GM23338 (cell line): Measurements from ENCODE around the gene MAP2K5. TPM values are rescaled to one million over a fixed set of nuclear protein-coding genes. Genes with fewer than 3 reads are reported as not detected.
A peak's percentile ranks its signal among the peaks of the same experiment; 100 is the strongest.

Source experiments
- ATAC-seq: fragments of 200-7000 bp; cut with Tn5 transposase; 3 replicates; pipeline ENCODE4 v1.9.1; 2020
- DNase-seq: peaks from one replicate; pipeline ENCODE4 v3.0.0-alpha.2; 2015; ENCODE audit warnings: low spot score
- H2AFZ ChIP-seq: fragments of 200-600 bp; sonication (generic); 2 replicates; pipeline ENCODE4 v1.8.0; 2016; ENCODE audit warnings: antibody characterized with exemption, mild to moderate bottlenecking, moderate library complexity
- H3F3A ChIP-seq: fragments of 200-600 bp; sonication (generic); replicated peaks from 2 replicates; pipeline ENCODE4 v1.8.0; 2017; ENCODE audit warnings: antibody characterized with exemption, mixed run types, low read depth
- H3K27ac ChIP-seq: fragments of 200-600 bp; sonication (generic); 2 replicates; pipeline ENCODE4 v1.6.1; 2016; ENCODE audit warnings: low read depth
- H3K27me3 ChIP-seq: fragments of 200-600 bp; sonication (generic); 2 replicates; pipeline ENCODE4 v1.8.0; 2016; ENCODE audit warnings: mild to moderate bottlenecking, mixed run types, moderate library complexity; ENCODE audit not compliant: insufficient read depth
- H3K36me3 ChIP-seq: fragments of 200-600 bp; sonication (generic); 2 replicates; pipeline ENCODE4 v1.8.0; 2016; ENCODE audit warnings: mild to moderate bottlenecking; ENCODE audit not compliant: insufficient read depth
- H3K4me1 ChIP-seq: fragments of 200-600 bp; sonication (generic); 2 replicates; pipeline ENCODE4 v1.8.0; 2016; ENCODE audit warnings: mild to moderate bottlenecking, moderate library complexity; ENCODE audit not compliant: insufficient read depth
- H3K4me2 ChIP-seq: fragments of 200-600 bp; sonication (generic); 2 replicates; pipeline ENCODE4 v1.7.1; 2017; ENCODE audit warnings: mixed run types
- H3K4me3 ChIP-seq: fragments of 200-600 bp; sonication (generic); 2 replicates; pipeline ENCODE4 v1.6.1; 2016; ENCODE audit warnings: mixed run types
- H3K79me2 ChIP-seq: fragments of 200-600 bp; sonication (generic); replicated peaks from 2 replicates; pipeline ENCODE4 v1.8.0; 2017; ENCODE audit warnings: mild to moderate bottlenecking; ENCODE audit not compliant: insufficient read depth
- H3K9me2 ChIP-seq: fragments of 200-600 bp; sonication (generic); 2 replicates; pipeline ENCODE4 v1.8.0; 2017; ENCODE audit not compliant: insufficient read depth
- H4K20me1 ChIP-seq: fragments of 200-600 bp; sonication (generic); replicated peaks from 2 replicates; pipeline ENCODE4 v1.8.0; 2017; ENCODE audit warnings: mild to moderate bottlenecking; ENCODE audit not compliant: insufficient read depth
- H3K27ac Mint-ChIP-seq: 2 replicates; pipeline ENCODE4 v1.8.0; 2020; ENCODE audit warnings: inconsistent platforms, mild to moderate bottlenecking, moderate library complexity, mixed read lengths
- H3K27me3 Mint-ChIP-seq: 3 replicates; pipeline ENCODE4 v1.8.0; 2022; ENCODE audit warnings: low read depth, mild to moderate bottlenecking, moderate library complexity, mixed read lengths, inconsistent platforms; ENCODE audit not compliant: insufficient read depth, poor library complexity
- H3K36me3 Mint-ChIP-seq: 3 replicates; pipeline ENCODE4 v1.8.0; 2021; ENCODE audit warnings: low read depth, mild to moderate bottlenecking, inconsistent platforms, moderate library complexity, mixed read lengths
- H3K4me1 Mint-ChIP-seq: 3 replicates; pipeline ENCODE4 v1.8.0; 2020; ENCODE audit warnings: mild to moderate bottlenecking, inconsistent platforms, mixed read lengths
- H3K4me3 Mint-ChIP-seq: 3 replicates; pipeline ENCODE4 v1.8.0; 2021; ENCODE audit warnings: moderate library complexity, mild to moderate bottlenecking, inconsistent platforms, mixed read lengths
- H3K9me3 Mint-ChIP-seq: 3 replicates; pipeline ENCODE4 v1.8.0; 2020; ENCODE audit warnings: moderate library complexity, mild to moderate bottlenecking, inconsistent platforms, mixed read lengths
- CREB1 ChIP-seq: fragments of 250-450 bp; sonication (Bioruptor Pico); IDR thresholded peaks from 2 replicates; pipeline ENCODE4 v1.5.0; 2020; ENCODE audit warnings: low read depth, mild to moderate bottlenecking, moderate library complexity
- CTCF ChIP-seq, 2 experiments: fragments of 200-600 bp in 1 of 2; sonication (generic) in 1 of 2; conservative IDR thresholded peaks; 2 replicates each; pipeline versions ENCODE4 v1.5.1 to v1.6.1; 2016 to 2017; ENCODE audit warnings: antibody characterized with exemption in 2 of 2, low read depth in 2 of 2, mild to moderate bottlenecking in 2 of 2, moderate library complexity in 1 of 2
- ETS1 ChIP-seq: IDR thresholded peaks from 2 replicates; pipeline ENCODE4 v1.6.1; 2016; ENCODE audit warnings: antibody characterized with exemption
- EZH2 ChIP-seq: fragments of 200-600 bp; sonication (generic); IDR thresholded peaks from one replicate; pipeline ENCODE4 v1.8.0; 2017; ENCODE audit warnings: antibody characterized with exemption, mild to moderate bottlenecking, low read depth; ENCODE audit not compliant: unreplicated experiment
- EZH2phosphoT487 ChIP-seq: fragments of 200-600 bp; sonication (generic); IDR thresholded peaks from one replicate; pipeline ENCODE4 v1.8.1; 2018; ENCODE audit warnings: antibody characterized with exemption; ENCODE audit not compliant: unreplicated experiment
- JUNB ChIP-seq: IDR thresholded peaks from one replicate; pipeline ENCODE4 v1.6.1; 2016; ENCODE audit warnings: antibody characterized with exemption; ENCODE audit not compliant: unreplicated experiment
- NANOG ChIP-seq: IDR thresholded peaks from 2 replicates; pipeline ENCODE4 v1.6.1; 2016; ENCODE audit warnings: antibody characterized with exemption, borderline replicate concordance
- POLR2AphosphoS5 ChIP-seq: IDR thresholded peaks from 2 replicates; pipeline ENCODE4 v1.6.1; 2016; ENCODE audit warnings: antibody characterized with exemption, low read depth
- STAT1 ChIP-seq: IDR thresholded peaks from one replicate; pipeline ENCODE4 v1.6.1; 2016; ENCODE audit warnings: antibody characterized with exemption; ENCODE audit not compliant: unreplicated experiment
- ZNF114 ChIP-seq: fragments of 250-450 bp; sonication (Bioruptor Pico); IDR thresholded peaks from 2 replicates; pipeline ENCODE4 v1.5.0; 2020; ENCODE audit warnings: mild to moderate bottlenecking, moderate library complexity
- ZNF331 ChIP-seq: fragments of 250-450 bp; sonication (Bioruptor Pico); IDR thresholded peaks from 2 replicates; pipeline ENCODE4 v1.5.0; 2020; ENCODE audit warnings: low read depth, mild to moderate bottlenecking, moderate library complexity
- ZNF462 ChIP-seq: fragments of 250-450 bp; sonication (Bioruptor Pico); IDR thresholded peaks from 2 replicates; pipeline ENCODE4 v1.5.0; 2020; ENCODE audit warnings: mild to moderate bottlenecking, moderate library complexity
- polyA plus RNA-seq: library from polyadenylated mRNA; unstranded; fragments of >200 nt; fragmentation: Nextera tagmentation; extraction: Ambion mirVana; gene quantifications from 2 replicates; pipeline ENCODE4 v1.2.1, GENCODE V29; 2016
- total RNA-seq: library from RNA; depleted of rRNA; stranded (reverse); fragments of >200 nt; shearing (Covaris generic); gene quantifications from 2 replicates; pipeline ENCODE4 v1.2.3, GENCODE V29; 2014
- TF ChIP-seq, protein P1 (sequence below): IDR thresholded peaks from one replicate; pipeline ENCODE4 v1.6.1; 2018; ENCODE audit warnings: antibody characterized with exemption; ENCODE audit not compliant: unreplicated experiment

MAP2K5 gene
- total and polyA plus RNA-seq, 2 experiments from 2014 or later: 6.5 to 13.6 TPM

DNA sequence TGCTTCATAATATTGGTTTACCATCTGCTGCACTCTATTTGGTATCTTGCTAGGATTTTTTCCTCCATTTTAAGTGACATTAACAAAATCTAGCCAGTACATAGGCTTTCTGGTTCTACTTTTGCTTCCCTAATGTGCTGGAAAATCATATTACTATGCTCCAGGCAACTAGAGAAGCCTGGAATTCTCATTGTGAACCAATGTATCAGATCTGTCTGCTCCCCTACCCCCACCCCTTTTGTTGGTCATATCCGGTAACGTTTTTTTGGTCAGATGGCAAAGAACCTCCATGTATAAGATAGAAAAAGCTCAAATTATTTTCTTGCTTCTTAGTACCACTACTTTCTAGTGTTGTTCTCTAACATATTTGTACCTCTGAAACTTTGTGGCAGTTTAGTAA is 17.1 kb downstream of the MAP2K5 start:
- no peak for TF ChIP-seq POLR2AphosphoS5
- TF ChIP-seq JUNB: no peak
- no peak for TF ChIP-seq EZH2phosphoT487
- TF ChIP-seq CREB1 (CRISPR knock-in tag): no peak
- TF ChIP-seq EZH2: no peak
- TF ChIP-seq, protein P1, sequence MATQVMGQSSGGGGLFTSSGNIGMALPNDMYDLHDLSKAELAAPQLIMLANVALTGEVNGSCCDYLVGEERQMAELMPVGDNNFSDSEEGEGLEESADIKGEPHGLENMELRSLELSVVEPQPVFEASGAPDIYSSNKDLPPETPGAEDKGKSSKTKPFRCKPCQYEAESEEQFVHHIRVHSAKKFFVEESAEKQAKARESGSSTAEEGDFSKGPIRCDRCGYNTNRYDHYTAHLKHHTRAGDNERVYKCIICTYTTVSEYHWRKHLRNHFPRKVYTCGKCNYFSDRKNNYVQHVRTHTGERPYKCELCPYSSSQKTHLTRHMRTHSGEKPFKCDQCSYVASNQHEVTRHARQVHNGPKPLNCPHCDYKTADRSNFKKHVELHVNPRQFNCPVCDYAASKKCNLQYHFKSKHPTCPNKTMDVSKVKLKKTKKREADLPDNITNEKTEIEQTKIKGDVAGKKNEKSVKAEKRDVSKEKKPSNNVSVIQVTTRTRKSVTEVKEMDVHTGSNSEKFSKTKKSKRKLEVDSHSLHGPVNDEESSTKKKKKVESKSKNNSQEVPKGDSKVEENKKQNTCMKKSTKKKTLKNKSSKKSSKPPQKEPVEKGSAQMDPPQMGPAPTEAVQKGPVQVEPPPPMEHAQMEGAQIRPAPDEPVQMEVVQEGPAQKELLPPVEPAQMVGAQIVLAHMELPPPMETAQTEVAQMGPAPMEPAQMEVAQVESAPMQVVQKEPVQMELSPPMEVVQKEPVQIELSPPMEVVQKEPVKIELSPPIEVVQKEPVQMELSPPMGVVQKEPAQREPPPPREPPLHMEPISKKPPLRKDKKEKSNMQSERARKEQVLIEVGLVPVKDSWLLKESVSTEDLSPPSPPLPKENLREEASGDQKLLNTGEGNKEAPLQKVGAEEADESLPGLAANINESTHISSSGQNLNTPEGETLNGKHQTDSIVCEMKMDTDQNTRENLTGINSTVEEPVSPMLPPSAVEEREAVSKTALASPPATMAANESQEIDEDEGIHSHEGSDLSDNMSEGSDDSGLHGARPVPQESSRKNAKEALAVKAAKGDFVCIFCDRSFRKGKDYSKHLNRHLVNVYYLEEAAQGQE: no peak
- no peak for TF ChIP-seq ZNF114
- no peak for TF ChIP-seq ZNF331 (CRISPR knock-in tag)
- no peak for TF ChIP-seq ETS1
- no peak for TF ChIP-seq STAT1
- TF ChIP-seq ZNF462 (CRISPR knock-in tag): no peak
- TF ChIP-seq NANOG: no peak
- no peak for TF ChIP-seq CTCF (conservative IDR thresholded peaks at IDR 0.05; ENCODE audit: low read depth in 2 of 2)

More for the DNA sequence above, 17.1 kb downstream of the MAP2K5 start:
- no peaks in the 10 kb centered on the region for H3F3A ChIP-seq
- no peak overlapping the region for H3K4me2 ChIP-seq
- peaks cover 6% of the 10 kb centered on the region; the same call in 2 of the 3 replicates for H3K36me3 Mint-ChIP-seq
- peaks cover 21% of the 10 kb centered on the region for H3K4me1 ChIP-seq
- H3K36me3 ChIP-seq: no peaks in the 10 kb centered on the region
- H4K20me1 ChIP-seq: 0 out of 2 replicates have a peak, but pooled peaks cover 3% of the 10 kb centered on the region
- no peak overlapping the region for H3K4me3 ChIP-seq
- no peaks in the 10 kb centered on the region for H3K9me2 ChIP-seq
- no peak for DNase-seq
- H3K4me1 Mint-ChIP-seq: peaks cover 27% of the 10 kb centered on the region
- no peaks in the 10 kb centered on the region for H3K27me3 ChIP-seq
- H2AFZ ChIP-seq: no peak overlapping the region
- no peak overlapping the region for H3K27ac Mint-ChIP-seq
- peaks cover 4% of the 10 kb centered on the region; the same call in 2 of the 3 replicates for H3K9me3 Mint-ChIP-seq
- H3K4me3 Mint-ChIP-seq: no peak overlapping the region
- no peaks in the 10 kb centered on the region; the same call in 1 of the 2 replicates for H3K79me2 ChIP-seq
- peaks cover 1% of the 10 kb centered on the region for H3K27me3 Mint-ChIP-seq
- no peak for ATAC-seq
- 0 out of 2 replicates have a peak overlapping the region, but pooled peaks have one; percentile 40 for H3K27ac ChIP-seq
